Panc1 (cell line): ENCODE data around the gene GOLGA1. TPM values are rescaled to one million over a fixed set of nuclear protein-coding genes. Genes with fewer than 3 reads are reported as not detected.

Experiments used
- ATAC-seq: fragments of 200-7000 bp; cut with Tn5 transposase; 2 replicates; pipeline ENCODE4 v1.9.1; 2020; ENCODE audit warnings: mild to moderate bottlenecking, moderate library complexity
- BruUV-seq: library from RNA; stranded (reverse); fragments of 400-500 nt; replicated peaks from 2 replicates; lab custom pipeline; 2021; lab: Mats Ljungman, UMichigan
- CTCF ChIA-PET: fragments of 300-600 bp; sonication (Branson Sonifier 250); formaldehyde crosslinking; loops from one replicate; lab custom pipeline; 2022; ENCODE audit warnings: antibody characterized with exemption; lab: Charles Lee
- POLR2A ChIA-PET: fragments of 300-600 bp; sonication (Branson Sonifier 250); formaldehyde crosslinking; loops from one replicate; lab custom pipeline; 2022; ENCODE audit warnings: antibody characterized with exemption; lab: Charles Lee
- DNase-seq: peaks from one replicate; pipeline ENCODE4 v3.0.0-alpha.2; 2010; ENCODE audit warnings: low read depth, low spot score
- H3K27ac ChIP-seq: 2 replicates; pipeline ENCODE4 v1.5.1; 2011; ENCODE audit warnings: mild to moderate bottlenecking, low read length, inconsistent platforms
- H3K27me3 ChIP-seq: fragments of 200-500 bp; sonication (Bioruptor generic); 2 replicates; pipeline ENCODE4 v1.6.0; 2014; ENCODE audit warnings: low read length, inconsistent platforms; ENCODE audit not compliant: control insufficient read depth, insufficient read depth
- H3K36me3 ChIP-seq: fragments of 200-500 bp; sonication (Bioruptor generic); 2 replicates; pipeline ENCODE4 v1.5.1; 2014; ENCODE audit warnings: inconsistent platforms, mild to moderate bottlenecking, low read length, moderate library complexity; ENCODE audit not compliant: control insufficient read depth, insufficient read depth
- H3K4me1 ChIP-seq: 2 replicates; pipeline ENCODE4 v1.5.1; 2011; ENCODE audit warnings: inconsistent platforms, mild to moderate bottlenecking, low read length, moderate library complexity; ENCODE audit not compliant: control insufficient read depth, insufficient read depth
- H3K4me3 ChIP-seq, 2 experiments: 2 replicates each; pipeline ENCODE4 v1.5.1; 2011 to 2012; ENCODE audit warnings: low read depth in 2 of 2, low read length in 2 of 2, mild to moderate bottlenecking in 2 of 2, inconsistent platforms in 1 of 2, moderate library complexity in 1 of 2
- H3K9me3 ChIP-seq: fragments of 200-500 bp; sonication (Bioruptor generic); 2 replicates; pipeline ENCODE4 v1.5.1; 2014; ENCODE audit warnings: low read depth, mild to moderate bottlenecking, inconsistent platforms, low read length, moderate library complexity; ENCODE audit not compliant: control insufficient read depth, insufficient read depth
- POLR2AphosphoS5 ChIP-seq: IDR thresholded peaks from 2 replicates; pipeline ENCODE4 v1.6.1; 2012; ENCODE audit warnings: mild to moderate bottlenecking, low read depth, low read length, moderate library complexity
- SIN3A ChIP-seq: IDR thresholded peaks from 2 replicates; pipeline ENCODE4 v1.6.1; 2012; ENCODE audit warnings: low read depth, mild to moderate bottlenecking, low read length, moderate library complexity, borderline replicate concordance; ENCODE audit not compliant: insufficient read depth
- TCF7L2 ChIP-seq: IDR thresholded peaks from 2 replicates; pipeline ENCODE4 v1.6.1; 2011; ENCODE audit warnings: mild to moderate bottlenecking, low read depth, low read length, inconsistent platforms
- in situ Hi-C: cut with HindIII; loops from 2 replicates; pipeline ENCODE4 v1.10.0; 2016; ENCODE audit warnings: low sequenced_read_pairs, low pct_unique_long_range_greater_than_20kb
- intact Hi-C: fragments of 100-400 bp; cut with micrococcal nuclease; formaldehyde crosslinking; loops from one replicate; pipeline ENCODE4 v1.10.0; 2022; ENCODE audit not compliant: unreplicated experiment
- total RNA-seq: library from RNA; stranded (reverse); gene quantifications from one replicate; pipeline ENCODE4 v1.2.1, GENCODE V29; 2021; ENCODE audit not compliant: unreplicated experiment
- TF ChIP-seq, protein P1 (sequence below): fragments of 450-650 bp; IDR thresholded peaks from 2 replicates; pipeline ENCODE4 v1.5.1; 2017; ENCODE audit warnings: mild to moderate bottlenecking
- TF ChIP-seq, protein P2 (sequence below), 2 experiments: IDR thresholded peaks; 2 replicates each; pipeline ENCODE4 v1.6.1; 2011 to 2012; ENCODE audit warnings: low read depth in 2 of 2, control low read depth in 1 of 2, low read length in 1 of 2, mild to moderate bottlenecking in 1 of 2, moderate library complexity in 1 of 2; ENCODE audit not compliant: insufficient read depth in 1 of 2

The GOLGA1 gene
- total RNA-seq, 1 experiment from 2014 or later, result 15.5 TPM

DNA sequence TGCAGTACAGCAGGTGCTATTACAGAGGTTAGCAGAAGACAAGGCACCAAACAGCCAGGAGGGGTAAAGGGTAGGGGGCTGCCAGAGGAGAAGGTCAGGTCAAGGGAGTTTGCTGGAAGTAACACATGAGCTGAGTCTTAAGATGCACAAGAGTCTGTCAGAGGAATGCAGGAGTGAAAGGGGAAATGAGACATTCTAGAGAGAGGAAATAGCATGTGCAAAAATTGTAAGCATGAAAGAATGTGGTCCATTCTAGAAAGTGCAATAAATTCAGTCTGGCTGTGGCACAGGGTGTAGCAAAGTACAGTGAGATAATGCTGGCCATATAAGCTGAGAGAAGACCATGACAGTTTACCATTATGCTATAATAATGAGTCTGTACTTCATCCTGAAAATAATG is 6.6 kb downstream of the GOLGA1 start:
- no peak for TF ChIP-seq SIN3A
- TF ChIP-seq, protein P1, sequence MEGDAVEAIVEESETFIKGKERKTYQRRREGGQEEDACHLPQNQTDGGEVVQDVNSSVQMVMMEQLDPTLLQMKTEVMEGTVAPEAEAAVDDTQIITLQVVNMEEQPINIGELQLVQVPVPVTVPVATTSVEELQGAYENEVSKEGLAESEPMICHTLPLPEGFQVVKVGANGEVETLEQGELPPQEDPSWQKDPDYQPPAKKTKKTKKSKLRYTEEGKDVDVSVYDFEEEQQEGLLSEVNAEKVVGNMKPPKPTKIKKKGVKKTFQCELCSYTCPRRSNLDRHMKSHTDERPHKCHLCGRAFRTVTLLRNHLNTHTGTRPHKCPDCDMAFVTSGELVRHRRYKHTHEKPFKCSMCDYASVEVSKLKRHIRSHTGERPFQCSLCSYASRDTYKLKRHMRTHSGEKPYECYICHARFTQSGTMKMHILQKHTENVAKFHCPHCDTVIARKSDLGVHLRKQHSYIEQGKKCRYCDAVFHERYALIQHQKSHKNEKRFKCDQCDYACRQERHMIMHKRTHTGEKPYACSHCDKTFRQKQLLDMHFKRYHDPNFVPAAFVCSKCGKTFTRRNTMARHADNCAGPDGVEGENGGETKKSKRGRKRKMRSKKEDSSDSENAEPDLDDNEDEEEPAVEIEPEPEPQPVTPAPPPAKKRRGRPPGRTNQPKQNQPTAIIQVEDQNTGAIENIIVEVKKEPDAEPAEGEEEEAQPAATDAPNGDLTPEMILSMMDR, result no peak
- TF ChIP-seq, protein P2, sequence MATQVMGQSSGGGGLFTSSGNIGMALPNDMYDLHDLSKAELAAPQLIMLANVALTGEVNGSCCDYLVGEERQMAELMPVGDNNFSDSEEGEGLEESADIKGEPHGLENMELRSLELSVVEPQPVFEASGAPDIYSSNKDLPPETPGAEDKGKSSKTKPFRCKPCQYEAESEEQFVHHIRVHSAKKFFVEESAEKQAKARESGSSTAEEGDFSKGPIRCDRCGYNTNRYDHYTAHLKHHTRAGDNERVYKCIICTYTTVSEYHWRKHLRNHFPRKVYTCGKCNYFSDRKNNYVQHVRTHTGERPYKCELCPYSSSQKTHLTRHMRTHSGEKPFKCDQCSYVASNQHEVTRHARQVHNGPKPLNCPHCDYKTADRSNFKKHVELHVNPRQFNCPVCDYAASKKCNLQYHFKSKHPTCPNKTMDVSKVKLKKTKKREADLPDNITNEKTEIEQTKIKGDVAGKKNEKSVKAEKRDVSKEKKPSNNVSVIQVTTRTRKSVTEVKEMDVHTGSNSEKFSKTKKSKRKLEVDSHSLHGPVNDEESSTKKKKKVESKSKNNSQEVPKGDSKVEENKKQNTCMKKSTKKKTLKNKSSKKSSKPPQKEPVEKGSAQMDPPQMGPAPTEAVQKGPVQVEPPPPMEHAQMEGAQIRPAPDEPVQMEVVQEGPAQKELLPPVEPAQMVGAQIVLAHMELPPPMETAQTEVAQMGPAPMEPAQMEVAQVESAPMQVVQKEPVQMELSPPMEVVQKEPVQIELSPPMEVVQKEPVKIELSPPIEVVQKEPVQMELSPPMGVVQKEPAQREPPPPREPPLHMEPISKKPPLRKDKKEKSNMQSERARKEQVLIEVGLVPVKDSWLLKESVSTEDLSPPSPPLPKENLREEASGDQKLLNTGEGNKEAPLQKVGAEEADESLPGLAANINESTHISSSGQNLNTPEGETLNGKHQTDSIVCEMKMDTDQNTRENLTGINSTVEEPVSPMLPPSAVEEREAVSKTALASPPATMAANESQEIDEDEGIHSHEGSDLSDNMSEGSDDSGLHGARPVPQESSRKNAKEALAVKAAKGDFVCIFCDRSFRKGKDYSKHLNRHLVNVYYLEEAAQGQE (IDR thresholded peaks at IDR 0.05; ENCODE audit: insufficient read depth in 1 of 2, low read depth in 2 of 2, low read length in 1 of 2), result no peak
- no peak for TF ChIP-seq TCF7L2
- no peak for TF ChIP-seq POLR2AphosphoS5
- no TSS peak for BruUV-seq
- no peaks in the 10 kb centered on the region for H3K27me3 ChIP-seq
- POLR2A ChIA-PET, result no interaction called here
- ATAC-seq (no peak), DNase-seq (no peak)
- H3K36me3 ChIP-seq, result peaks cover 7% of the 10 kb centered on the region; the same call in 1 of the 2 replicates
- intact Hi-C loops, result no loop called here
- CTCF ChIA-PET, result no interaction called here
- H3K4me3 ChIP-seq, result no peak overlapping the region
- no peaks in the 10 kb centered on the region for H3K4me1 ChIP-seq
- no peak overlapping the region for H3K27ac ChIP-seq
- H3K9me3 ChIP-seq, result no peaks in the 10 kb centered on the region
- in situ Hi-C loops, result no loop called here

DNA sequence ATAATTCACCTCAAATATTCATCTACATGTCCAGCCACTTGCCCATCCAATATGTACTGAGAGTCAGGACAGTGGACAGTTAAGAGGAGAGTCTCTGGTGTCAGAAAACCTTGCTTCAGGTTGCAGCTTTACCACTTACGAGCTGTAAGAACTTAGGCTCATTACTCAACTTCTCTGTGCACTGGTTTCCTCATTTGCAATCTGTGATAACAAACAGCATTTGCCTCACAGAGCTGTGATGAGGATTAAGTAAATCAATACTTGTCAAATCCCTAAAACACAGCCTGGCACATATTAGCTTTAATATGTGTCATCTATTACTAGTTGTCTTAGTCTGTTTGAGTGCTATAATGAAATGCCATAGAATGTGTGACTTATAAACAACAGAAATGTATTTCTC is 8.6 kb downstream of the GOLGA1 start:
- in situ Hi-C loops, result no loop called here
- intact Hi-C loops, result no loop called here
- TF ChIP-seq, protein P1, result no peak
- TF ChIP-seq TCF7L2, result no peak
- TF ChIP-seq, protein P2 (IDR thresholded peaks at IDR 0.05; ENCODE audit: insufficient read depth in 1 of 2, low read depth in 2 of 2, low read length in 1 of 2), result no peak
- TF ChIP-seq SIN3A, result no peak
- no peak for TF ChIP-seq POLR2AphosphoS5
- DNase-seq, result no peak
- Histone ChIP-seq H3K27ac (no peak overlapping the region), H3K4me3 (no peak overlapping the region), H3K27me3 (no peaks in the 10 kb centered on the region), H3K9me3 (no peaks in the 10 kb centered on the region), H3K4me1 (no peaks in the 10 kb centered on the region), H3K36me3 (peaks cover 13% of the 10 kb centered on the region; the same call in 1 of the 2 replicates)
- no TSS peak for BruUV-seq
- ATAC-seq, result no peak
- CTCF ChIA-PET, result no interaction called here
- POLR2A ChIA-PET, result no interaction called here
